SK-N-MC (cell line): Measurements from ENCODE around the gene C1orf116.

Experiments
- DNase-seq: peaks from one replicate; pipeline ENCODE4 v3.0.0-alpha.2; 2011; ENCODE audit warnings: low read depth, low spot score
- H3K27ac ChIP-seq: fragments of 200-600 bp; sonication (generic); 2 replicates; pipeline ENCODE4 v1.5.1; 2016; ENCODE audit warnings: mixed run types
- H3K36me3 ChIP-seq: fragments of 200-600 bp; sonication (generic); 2 replicates; pipeline ENCODE4 v1.6.1; 2017; ENCODE audit warnings: antibody characterized with exemption, low read length, mixed read lengths; ENCODE audit not compliant: insufficient read depth
- H3K4me3 ChIP-seq: fragments of 200-600 bp; sonication (generic); 2 replicates; pipeline ENCODE4 v1.5.1; 2016
- H3K9ac ChIP-seq: fragments of 200-600 bp; sonication (generic); 2 replicates; pipeline ENCODE4 v1.8.0; 2017; ENCODE audit warnings: mixed run types, mixed read lengths; ENCODE audit not compliant: insufficient read length
- H3K9me3 ChIP-seq: fragments of 200-600 bp; sonication (generic); 2 replicates; pipeline ENCODE4 v1.6.1; 2017; ENCODE audit warnings: low read depth, mild to moderate bottlenecking, antibody characterized with exemption, low read length, moderate library complexity, mixed read lengths
- EZH2 ChIP-seq: fragments of 200-600 bp; sonication (generic); IDR thresholded peaks from one replicate; pipeline ENCODE4 v1.6.1; 2017; ENCODE audit warnings: antibody characterized with exemption
- FOXP2 ChIP-seq: optimal IDR thresholded peaks from 2 replicates; pipeline ENCODE3; 2011; ENCODE audit warnings: mild to moderate bottlenecking, moderate library complexity; ENCODE audit not compliant: insufficient read depth; ENCODE audit errors: extremely low read length, control extremely low read depth
- POLR2AphosphoS5 ChIP-seq: IDR thresholded peaks from 2 replicates; pipeline ENCODE4 v1.6.1; 2012; ENCODE audit warnings: mild to moderate bottlenecking, low read depth, low read length, borderline replicate concordance

The C1orf116 gene

DNA sequence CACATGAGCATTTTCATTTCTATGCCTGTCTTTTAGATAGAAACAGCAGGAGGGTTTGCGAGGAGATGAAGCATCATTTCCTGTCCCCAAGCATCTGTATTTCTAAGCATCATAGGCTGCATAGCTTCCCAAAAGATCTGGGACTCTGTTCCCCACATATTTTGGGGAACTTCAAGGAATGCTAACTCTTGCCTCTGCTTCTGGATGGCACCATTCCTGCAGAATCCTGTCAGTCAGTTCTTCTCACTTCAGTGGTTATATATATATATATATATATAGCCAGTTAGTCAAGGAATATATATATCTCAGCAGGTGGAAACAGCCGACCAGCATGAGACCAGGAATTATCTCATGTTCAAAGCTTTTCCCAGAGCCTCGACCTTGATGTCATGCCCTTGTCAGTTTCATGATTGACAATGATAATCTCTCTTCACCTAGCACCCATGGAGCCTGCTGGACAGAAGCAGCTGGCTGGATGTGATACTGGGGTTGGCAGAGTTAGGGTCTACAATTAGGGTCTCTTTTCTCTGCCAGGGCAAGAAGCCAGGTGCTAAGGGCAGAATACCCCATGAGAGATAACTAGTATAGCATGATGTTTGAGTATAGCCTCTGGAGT lies 22.9 kb upstream of the C1orf116 start:
- Histone ChIP-seq H3K9ac (no peak overlapping the region), H3K27ac (no peak overlapping the region), H3K4me3 (no peak overlapping the region), H3K9me3 (no peaks in the 10 kb centered on the region), H3K36me3 (no peaks in the 10 kb centered on the region)
- DNase-seq, result no peak
- TF ChIP-seq FOXP2 (no peak), EZH2 (no peak), POLR2AphosphoS5 (no peak)

DNA sequence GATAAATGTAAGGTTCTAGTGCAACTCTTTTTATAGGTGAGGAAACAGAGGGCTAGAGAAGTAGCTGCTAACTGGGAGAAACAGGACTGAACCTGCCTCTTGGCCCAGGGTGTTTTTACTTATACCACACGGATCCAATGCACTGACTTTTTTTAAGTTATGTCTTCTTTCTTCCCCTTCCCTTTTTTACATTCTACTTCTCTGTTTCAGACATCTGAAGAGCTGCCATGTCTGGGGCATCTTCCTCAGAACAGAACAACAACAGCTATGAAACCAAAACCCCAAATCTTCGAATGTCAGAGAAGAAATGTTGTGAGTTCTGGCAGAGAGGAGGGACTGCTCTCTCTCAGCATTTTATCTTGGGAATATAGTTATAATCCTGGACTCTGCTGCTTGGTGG lies 21.9 kb upstream of the C1orf116 start:
- no peak for TF ChIP-seq FOXP2
- TF ChIP-seq POLR2AphosphoS5, result no peak
- TF ChIP-seq EZH2, result no peak
- H3K4me3 ChIP-seq, result no peak overlapping the region
- no peak for DNase-seq
- no peaks in the 10 kb centered on the region for H3K9me3 ChIP-seq
- no peak overlapping the region for H3K9ac ChIP-seq
- peaks cover under 1% of the 10 kb centered on the region for H3K36me3 ChIP-seq
- H3K27ac ChIP-seq, result no peak overlapping the region

DNA sequence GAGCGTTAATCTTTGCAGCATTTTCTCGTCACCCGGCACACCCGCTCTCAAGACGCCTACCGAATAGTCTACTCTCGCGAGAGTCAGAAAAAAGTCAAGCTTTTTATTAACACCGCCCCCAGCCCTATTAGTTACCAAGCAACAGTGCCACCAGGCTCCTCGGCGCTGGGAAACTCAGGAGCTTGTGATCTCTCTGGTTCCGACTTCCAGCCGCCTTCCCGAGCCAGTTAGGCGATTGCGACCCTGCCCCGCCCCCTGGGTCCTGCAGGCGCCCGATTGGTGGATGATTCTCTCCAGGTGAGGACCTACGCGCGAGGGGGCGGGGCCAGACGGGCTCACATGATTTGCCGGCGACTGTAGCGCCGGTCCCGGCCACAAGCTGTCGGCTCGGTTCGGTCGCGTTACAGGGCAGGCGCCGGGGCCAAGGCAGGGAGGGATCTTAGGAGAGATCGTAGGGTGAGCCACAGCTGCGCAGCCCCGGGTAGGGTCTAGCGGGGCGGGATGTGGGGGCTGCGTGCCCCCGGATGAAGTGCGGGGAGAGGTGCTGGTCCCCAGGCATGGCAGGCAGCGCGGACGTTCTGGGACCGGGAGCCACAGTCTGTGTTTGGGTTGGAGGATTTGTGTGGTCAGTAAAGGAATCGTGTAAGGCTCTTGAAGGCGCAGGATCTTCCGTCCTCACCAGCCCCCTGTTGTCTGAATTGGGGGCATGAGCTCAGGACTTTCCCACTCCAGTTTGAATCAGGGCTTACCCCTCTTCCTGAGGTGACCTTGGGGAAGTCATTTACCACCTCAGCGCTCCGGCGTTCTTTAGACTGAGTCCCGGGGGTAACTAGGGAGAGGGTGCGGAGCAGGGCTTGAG lies 20.6 kb upstream of the C1orf116 start, which contains the start of gene PFKFB2:
TSS of gene PFKFB2 (plus strand) at position 365 of the 859 bp plus-strand sequence. CDS start 1,443 bp downstream, outside the sequence.
- no peak; the same call in 1 of the 2 replicates for TF ChIP-seq POLR2AphosphoS5
- TF ChIP-seq EZH2, result no peak
- no peak for TF ChIP-seq FOXP2
- peak within 1 kb of the TSS; percentile 79 for H3K9ac ChIP-seq

DNA sequence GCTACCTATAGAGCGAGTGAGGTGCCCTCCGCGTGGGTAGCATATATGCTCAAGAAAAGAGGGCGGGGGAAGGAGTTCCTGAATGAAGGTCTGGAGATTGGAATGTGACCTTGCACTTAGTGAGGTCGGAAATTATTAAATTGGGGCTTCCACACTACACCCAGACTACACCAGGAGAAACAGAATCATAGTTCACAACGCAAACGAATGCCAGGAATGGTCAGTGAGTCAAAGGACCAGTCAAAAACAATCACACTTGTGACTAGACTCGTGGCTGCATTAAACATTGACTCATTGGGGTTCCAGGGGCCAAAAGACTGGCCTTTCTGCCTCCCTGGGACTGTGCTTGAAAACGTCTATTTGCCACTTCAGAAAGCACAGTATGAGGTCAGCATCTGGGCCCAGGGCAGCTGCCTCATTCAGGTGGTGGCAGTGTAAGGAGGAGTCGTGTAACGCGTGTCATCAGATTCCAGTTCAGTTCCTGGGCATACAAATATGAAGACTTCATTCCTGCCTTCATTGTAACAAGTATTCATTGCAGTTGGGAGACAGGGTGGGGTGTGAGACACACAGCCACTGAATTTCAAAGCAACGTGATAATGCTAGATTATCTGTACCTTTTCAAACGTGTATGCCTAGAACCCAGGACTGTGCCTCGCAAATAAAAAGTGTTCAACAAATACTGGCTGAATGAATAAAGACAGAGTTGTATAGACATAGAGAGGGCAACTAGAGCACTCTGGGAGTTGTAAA lies 18.8 kb upstream of the C1orf116 start, which contains the start of gene YOD1:
TSS of gene YOD1 (minus strand) at position 18 of the 753 bp plus-strand sequence. CDS start 178 bp downstream, outside the sequence.
- H3K36me3 ChIP-seq, result peaks cover 32% of the 10 kb centered on the region
- H3K9me3 ChIP-seq, result no peaks in the 10 kb centered on the region
- TF ChIP-seq POLR2AphosphoS5 (no peak), EZH2 (no peak), FOXP2 (no peak)
- peak within 1 kb of the TSS; percentile 78 for H3K27ac ChIP-seq
- peak within 1 kb of the TSS; percentile 91 for H3K9ac ChIP-seq
- no peak for DNase-seq
- H3K4me3 ChIP-seq, result peak within 1 kb of the TSS; percentile 91

More for the DNA sequence above, 20.6 kb upstream of the C1orf116 start, which contains the start of gene PFKFB2:
- Histone ChIP-seq H3K9me3 (no peaks in the 10 kb centered on the region), H3K4me3 (peak within 1 kb of the TSS; percentile 82), H3K27ac (no peak within 1 kb of the TSS), H3K36me3 (peaks cover 14% of the 10 kb centered on the region)
- peak; percentile 74 for DNase-seq

DNA sequence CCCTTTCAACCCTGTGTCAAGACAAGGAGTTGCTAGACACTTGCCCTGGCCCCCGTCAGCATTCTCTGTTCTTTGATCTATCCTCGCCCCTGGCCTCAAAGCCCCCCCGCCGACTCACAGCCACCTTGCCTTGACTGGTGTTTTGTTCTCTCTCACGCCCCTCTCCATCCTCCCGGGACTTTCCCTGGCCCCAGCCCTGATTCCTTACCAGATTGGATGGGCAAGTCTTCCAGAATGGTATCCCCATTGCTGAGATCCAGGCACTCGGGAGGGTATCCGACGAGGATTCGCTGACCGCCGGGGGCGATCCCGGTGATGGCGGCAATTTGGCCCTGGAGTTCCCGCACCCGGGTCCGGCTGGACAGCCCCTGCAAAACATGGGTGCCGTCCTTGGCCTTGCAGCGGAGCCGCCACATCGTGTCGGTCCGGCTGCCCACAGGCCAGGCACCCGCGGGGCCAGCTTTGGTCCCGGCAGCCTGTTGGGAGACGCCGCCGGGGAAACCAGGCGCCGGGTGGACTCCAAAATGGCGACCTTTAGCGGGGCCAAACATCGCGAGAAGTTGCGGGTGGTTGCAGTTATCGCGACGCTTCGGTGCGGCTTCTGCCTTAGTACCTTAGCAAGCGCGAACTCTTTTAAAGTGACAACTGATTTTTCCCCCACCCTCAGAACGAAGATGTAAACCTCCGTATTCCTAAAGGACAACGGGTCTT lies 18.1 kb upstream of the C1orf116 start:
- H3K9ac ChIP-seq, result peak overlapping the region; percentile 91
- peaks cover 36% of the 10 kb centered on the region for H3K36me3 ChIP-seq
- H3K9me3 ChIP-seq, result no peaks in the 10 kb centered on the region
- peak overlapping the region; percentile 78 for H3K27ac ChIP-seq
- TF ChIP-seq FOXP2 (no peak), POLR2AphosphoS5 (peak; percentile 72; the same call in 1 of the 2 replicates)
- H3K4me3 ChIP-seq, result peak overlapping the region; percentile 91
- peak; percentile 61 for DNase-seq

DNA sequence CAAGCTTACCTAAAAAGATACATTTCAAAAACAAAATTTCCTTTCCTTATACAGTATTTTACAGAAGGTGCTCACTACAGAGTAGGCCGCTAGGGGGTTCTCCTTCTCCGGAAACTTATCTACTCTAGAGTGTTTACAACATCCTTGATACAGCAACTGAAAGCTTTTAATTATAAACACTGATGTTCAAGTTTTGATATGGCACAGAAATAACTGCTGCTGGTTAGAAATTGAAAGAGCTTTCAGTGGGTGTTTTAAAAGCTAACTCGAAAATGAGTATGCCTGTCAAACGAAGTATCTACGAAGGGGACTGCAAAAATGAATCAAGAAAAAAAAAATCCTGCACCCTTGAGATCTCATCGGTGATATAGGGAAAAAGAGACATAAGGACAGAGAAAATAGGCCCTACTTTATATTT lies 17.4 kb upstream of the C1orf116 start:
- H3K4me3 ChIP-seq, result peak overlapping the region; percentile 91
- no peaks in the 10 kb centered on the region for H3K9me3 ChIP-seq
- peak overlapping the region; percentile 78 for H3K27ac ChIP-seq
- TF ChIP-seq EZH2, result no peak
- no peak for TF ChIP-seq POLR2AphosphoS5
- no peak for TF ChIP-seq FOXP2
- peak overlapping the region; percentile 91 for H3K9ac ChIP-seq
- H3K36me3 ChIP-seq, result peaks cover 36% of the 10 kb centered on the region
- DNase-seq, result no peak

DNA sequence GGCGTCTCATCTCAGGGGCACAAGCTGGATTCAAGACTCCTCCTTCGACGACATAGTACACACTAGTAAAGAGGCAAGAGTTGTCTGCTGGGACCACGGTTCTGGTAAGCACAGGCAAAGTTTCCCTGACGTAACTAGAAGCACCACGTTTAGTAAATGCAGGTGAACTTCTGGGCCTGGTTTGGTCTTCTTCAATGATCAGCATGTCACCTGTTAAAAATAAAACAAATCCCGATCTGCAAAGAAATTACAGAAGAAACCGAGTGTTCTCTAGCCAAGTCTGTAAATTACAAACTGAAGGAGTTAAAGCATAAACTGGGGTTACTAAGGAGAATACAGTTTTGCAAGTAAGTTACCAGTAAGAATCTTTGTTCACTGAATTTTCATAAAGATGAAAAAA lies 17.0 kb upstream of the C1orf116 start:
- TF ChIP-seq EZH2 (no peak), POLR2AphosphoS5 (no peak), FOXP2 (no peak)
- H3K4me3 ChIP-seq, result peak overlapping the region; percentile 91
- H3K9ac ChIP-seq, result peak overlapping the region; percentile 91
- no peaks in the 10 kb centered on the region for H3K9me3 ChIP-seq
- no peak overlapping the region for H3K27ac ChIP-seq
- no peak for DNase-seq
- peaks cover 36% of the 10 kb centered on the region for H3K36me3 ChIP-seq

DNA sequence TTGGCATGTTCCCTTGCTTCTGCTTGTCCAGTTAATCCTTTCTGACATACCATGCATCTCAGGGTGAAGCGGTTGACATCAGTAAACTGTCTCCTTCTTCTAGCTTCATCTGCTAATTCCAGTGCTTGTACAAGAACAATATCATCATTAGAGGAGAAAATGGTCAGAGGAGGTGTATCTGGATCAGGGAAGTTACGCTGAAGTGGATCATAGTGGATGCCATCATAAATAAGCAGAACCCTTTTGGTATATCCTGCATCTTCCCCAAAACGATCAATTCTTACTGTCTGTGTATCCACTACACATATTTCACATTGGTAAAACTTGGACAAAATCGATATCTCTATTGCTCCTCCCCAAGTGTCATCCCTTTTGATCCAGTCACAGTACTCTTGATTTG lies 16.5 kb upstream of the C1orf116 start:
- TF ChIP-seq POLR2AphosphoS5 (no peak), EZH2 (no peak), FOXP2 (no peak)

More for the DNA sequence above, 16.5 kb upstream of the C1orf116 start:
- Histone ChIP-seq H3K9me3 (no peaks in the 10 kb centered on the region), H3K4me3 (no peak overlapping the region), H3K27ac (no peak overlapping the region), H3K9ac (peak overlapping the region; percentile 91), H3K36me3 (peaks cover 36% of the 10 kb centered on the region)
- no peak for DNase-seq
